ENCODE results near the gene DAB1.

The DAB1 gene

DNA sequence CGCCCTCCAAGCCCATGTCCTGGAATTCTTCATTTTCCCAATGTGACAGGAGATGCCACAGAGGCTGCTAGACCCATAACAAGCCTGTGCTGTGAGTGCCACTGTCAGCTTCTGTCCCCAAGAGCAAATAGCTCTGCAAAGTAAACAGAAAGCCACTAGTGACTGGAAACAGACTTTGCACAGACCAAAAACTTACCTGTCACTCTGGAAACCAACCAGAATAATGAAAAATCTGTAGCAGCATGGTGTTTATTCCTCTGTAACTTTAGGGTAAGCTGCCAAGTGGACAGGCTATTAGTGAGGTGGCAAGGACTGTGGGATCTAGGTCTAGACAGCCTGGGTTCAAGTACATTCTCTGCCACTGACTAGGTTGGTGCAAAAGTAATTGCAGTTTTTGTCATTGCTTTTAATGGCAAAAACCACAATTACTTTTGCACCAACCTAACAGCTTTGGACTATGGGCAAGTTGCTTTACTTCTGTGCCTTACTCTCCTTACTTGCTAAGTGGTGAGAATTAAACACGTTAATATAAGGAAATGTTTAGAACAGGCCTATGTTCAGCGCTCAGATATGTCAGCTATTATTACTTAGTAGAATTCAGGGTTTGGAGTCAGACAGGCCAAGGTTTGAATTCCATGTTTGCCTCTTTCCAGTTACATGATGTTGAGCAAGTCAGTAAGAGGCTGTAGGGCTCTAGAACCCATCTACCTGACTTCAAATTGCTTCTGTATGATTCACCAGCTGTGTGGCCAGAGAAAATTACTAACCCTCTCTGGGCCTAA lies 457.8 kb downstream of the DAB1 start, which contains the start of gene C8B:
TSS of gene C8B (minus strand) at position 100 of the 782 bp plus-strand sequence. CDS start at position 33, 67 bp downstream.
- DNase-seq = no peak

DNA sequence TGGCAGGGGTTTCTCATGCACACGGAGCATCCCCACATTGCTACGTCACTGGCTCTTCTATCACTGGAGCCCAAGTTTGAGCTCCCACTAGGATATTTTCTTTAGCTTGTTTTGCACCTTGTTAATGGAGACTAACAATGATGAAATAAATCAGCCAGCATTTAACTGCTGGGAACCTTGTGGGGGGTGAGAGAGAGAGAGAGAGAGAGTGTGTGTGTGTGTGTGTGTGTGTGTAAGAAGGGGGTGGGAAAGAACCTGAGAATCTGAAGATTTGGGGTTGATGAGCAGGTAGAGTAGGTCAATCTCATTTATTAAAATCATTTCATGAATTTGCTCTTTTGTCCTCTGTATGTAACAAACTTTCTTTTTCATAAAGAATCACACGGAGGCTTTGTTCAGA lies 458.7 kb downstream of the DAB1 start:
- no peak for DNase-seq

DNA sequence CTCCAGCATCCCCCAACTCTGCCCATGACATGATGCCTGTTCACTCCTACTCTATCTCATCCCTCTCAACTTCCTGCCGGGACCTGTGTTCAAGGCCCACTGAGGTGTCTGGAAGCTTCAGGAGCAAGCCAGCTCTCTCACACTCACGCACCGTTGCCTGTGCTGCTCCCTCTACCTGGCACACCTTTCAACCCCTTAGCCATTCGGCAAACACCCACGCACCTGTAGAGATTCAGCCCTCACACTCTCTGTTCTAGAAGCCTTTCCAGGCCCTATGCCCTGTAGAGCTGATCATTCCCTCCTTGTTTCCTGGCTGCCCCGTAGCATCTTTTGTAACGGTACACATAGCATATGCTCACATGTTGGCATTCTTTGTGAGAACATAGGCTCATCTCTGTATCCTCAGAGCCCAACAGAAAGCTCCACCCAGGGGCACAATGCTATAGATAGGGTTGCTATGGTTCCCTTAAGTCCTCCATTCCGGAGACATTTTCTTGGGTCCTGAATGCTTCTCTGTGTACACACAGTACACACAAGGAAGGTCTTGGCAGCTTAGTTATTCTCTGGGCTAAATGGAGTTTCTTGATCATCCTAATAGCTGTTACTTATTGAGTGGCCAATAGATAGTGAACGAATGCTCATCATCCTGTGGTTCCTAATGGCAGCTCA lies 459.4 kb downstream of the DAB1 start:
- DNase-seq = no peak

DNA sequence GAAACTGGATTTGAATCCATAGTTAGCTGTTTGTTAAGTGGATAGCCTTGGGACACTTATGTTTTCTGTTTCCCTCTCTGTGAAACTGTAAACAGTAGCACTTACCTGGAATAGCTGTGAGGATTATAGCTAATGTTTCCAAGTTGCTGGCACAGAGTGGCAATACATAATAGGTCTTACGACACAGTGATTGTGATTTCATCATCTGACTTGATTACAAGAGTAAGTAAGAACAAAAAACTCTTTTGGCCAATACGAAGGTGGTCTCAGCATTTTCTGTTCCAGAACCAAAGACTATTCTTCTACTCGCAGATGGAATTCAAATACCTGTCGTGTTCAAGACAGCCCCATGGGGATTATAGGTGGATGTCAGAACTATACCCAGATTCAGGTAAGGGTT lies 460.2 kb downstream of the DAB1 start:
- DNase-seq = no peak

DNA sequence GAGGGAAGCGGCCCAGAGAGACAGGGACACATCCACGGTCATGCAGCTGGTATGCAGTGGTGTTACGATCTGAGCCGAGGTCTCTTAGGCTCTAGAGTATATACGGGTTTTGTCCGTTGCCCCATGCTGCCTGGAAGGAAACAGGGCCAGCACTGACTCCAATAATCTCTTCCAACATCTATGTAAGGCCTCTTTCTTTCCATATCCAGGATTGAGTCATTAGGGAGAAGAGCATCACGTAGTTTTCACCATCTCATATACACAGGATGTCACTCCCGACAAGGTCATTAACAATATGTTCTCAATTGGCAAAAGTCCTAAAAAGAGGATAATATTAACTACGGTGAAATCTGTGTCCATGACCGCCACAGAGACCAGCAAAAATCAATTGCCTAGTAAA lies 462.4 kb downstream of the DAB1 start:
- DNase-seq = no peak

DNA sequence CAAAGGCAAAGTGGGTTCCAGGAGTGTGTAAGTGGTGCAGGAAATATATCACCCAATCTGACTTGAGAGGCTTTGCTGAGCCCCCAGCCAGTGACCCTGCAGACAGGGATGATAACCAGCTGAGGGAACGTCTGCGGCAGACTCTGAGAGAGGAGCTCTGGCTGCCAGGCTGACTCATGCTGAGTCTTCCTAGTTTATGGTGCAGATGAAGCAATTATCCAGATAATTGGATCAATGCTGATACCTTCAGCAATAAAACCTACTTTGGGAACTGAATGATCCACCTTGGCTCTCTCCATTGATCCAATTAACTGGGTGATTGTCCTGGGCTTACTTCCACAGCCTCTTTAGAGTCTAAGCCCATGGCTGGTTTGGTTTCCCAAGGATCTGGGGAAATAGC lies 465.3 kb downstream of the DAB1 start:
- DNase-seq = no peak

DNA sequence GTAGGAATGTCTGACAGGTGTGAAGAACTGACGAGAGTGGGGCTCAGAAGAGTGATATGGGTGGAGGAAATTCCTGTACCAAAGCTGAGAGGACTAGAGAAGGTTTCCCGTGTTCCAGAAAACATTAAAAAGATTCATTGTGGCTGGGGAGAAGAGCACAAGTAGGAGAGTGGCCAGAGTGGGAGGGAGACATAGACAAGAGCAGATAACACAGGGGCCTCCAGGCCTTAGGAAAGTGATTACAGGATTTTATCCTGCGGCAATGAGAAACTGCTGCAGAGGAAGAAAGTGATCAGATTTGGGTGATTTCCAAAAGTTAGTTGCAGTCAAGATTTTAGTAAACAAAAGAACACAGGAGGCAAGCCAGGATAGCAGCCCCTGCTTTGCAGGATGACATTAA lies 465.9 kb downstream of the DAB1 start:
- no peak for DNase-seq

DNA sequence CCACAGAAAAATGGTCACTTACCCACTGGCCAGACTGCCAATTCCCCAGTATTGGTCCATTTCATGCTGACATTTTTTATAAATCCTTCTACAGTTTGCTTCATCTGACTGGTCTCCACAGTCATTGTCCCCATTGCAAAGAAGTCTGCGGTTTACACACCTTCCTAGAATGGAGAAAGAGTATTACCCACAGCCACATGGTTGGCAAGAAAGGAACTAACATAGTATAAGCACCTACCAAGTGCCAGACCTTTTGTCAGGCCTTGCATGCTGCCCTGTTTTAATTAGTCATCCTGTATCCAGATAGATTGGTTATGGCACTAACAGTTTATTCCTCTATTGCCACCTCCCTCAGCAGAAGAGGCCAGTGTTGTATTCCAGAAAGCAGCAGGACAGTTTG lies 469.2 kb downstream of the DAB1 start:
- no peak for DNase-seq

DNA sequence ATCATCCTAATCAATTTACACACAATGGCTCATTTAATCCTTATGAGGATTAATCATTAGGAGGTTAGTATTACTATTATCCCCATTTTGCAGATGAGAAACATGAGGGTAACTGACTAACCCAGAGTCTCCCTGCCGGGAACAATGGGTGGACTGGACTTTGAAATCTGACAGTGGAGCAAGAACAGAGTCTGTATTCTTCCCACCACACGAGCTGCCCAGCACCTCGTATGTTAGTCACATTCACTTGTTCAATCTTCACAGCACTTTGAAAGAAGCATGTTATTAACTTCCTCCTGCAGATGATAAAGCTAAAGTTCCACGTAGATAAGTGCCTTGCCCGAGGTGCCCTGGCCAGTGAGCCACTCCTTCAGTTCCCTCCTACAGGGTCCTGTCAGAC lies 470.5 kb downstream of the DAB1 start:
- DNase-seq = no peak

DNA sequence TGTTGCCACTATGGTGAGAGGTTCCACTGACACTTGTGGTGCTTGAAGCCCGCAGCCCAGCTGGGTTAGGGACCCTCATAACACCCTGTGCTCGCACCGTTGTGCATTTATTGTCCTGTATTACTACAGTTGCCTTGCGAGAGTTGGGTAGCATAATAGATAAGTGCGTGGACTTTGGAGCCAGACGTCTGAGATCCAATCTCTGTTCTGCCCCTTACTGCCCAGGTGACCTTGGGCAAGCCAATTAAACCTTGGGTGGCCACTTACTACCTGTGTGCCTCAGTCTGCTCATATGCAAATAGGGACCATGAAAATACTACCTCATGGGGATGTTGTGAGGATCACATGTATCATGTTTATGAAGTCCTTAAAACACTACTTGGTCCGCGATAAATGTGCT lies 471.4 kb downstream of the DAB1 start:
- DNase-seq = no peak

DNA sequence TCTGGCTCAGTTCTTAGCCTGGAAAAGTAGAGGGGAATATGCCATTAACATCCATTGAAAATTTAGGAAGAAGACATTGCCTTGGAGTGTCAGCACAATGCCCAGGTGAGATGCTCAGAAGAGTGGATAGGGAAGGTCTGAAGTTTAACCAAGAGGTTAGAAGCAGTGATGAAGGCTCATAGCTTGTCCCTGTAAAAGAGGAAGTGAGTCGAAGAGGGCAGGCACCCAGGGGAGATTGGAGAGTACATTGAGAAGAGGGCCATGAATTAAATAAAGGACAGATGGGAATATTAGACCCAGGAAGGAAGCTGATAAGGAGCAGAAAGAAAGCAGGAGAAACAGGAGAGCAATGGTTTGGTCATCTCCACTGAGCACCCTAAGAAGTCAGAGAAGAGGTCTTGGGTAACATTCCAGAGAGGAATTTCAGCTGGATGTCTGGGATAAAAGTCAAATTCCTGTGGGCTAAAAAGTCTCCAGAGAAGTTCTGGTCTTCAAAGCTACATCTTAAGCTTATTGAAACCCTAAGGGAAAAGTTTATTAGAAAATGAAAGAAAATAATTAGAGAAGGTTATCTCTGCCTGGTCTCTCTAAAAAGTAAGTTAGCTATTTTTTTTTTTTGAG lies 475.3 kb downstream of the DAB1 start:
- DNase-seq = no peak

Data from activated T-cell treated with anti-CD3 and anti-CD28 coated beads, Interleukin-2, amount 50 U/mL, for 48 hours (primary cell).